ENCODE data around the gene FAM185A.
"Not testable (repeated sequence)": the region's sequence is repeated elsewhere in the genome, so short reads cannot be mapped to it uniquely, and the experiment has no call there.

DNA sequence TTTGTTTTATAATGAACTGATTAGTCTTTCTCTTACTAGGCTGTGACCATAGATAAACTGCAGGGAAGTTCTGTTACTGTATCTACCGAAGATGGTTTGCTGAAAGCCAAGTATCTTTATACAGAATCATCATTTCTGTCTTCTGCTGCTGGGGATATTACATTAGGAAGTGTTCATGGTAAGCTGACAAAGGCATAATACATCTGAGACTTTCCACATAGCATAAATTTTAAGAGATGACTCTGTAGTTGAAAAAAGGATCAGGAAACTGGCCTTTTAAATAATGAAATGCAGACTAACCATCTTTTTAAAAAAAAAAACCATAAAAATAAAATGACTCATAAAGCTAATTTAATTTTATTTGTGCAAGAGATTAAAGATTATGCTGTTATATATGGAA lies 12.4 kb downstream of the FAM185A start:
- TF ChIP-seq, protein P1, sequence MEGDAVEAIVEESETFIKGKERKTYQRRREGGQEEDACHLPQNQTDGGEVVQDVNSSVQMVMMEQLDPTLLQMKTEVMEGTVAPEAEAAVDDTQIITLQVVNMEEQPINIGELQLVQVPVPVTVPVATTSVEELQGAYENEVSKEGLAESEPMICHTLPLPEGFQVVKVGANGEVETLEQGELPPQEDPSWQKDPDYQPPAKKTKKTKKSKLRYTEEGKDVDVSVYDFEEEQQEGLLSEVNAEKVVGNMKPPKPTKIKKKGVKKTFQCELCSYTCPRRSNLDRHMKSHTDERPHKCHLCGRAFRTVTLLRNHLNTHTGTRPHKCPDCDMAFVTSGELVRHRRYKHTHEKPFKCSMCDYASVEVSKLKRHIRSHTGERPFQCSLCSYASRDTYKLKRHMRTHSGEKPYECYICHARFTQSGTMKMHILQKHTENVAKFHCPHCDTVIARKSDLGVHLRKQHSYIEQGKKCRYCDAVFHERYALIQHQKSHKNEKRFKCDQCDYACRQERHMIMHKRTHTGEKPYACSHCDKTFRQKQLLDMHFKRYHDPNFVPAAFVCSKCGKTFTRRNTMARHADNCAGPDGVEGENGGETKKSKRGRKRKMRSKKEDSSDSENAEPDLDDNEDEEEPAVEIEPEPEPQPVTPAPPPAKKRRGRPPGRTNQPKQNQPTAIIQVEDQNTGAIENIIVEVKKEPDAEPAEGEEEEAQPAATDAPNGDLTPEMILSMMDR (conservative IDR thresholded peaks at IDR 0.05; ENCODE audit: low read depth, low read length), result not testable (repeated sequence)
- not testable (repeated sequence) for TF ChIP-seq EZH2 (IDR thresholded peaks at IDR 0.05; ENCODE audit: low read length, unreplicated experiment)
